Measurements from ENCODE around the gene SLC8A2. TPM values are rescaled to one million over a fixed set of nuclear protein-coding genes. Genes with fewer than 3 reads are reported as not detected.

Gene SLC8A2
- total and polyA plus RNA-seq, 10 of the 15 experiments (the other 5 are each of a cell fraction or from before 2014, with no cell fraction given) = not detected

GRCh38 chr19:47483800-47484690 is 12.4 kb upstream of the SLC8A2 start, which contains the start of gene KPTN (continued):
- TF ChIP-seq ZBTB4 (CRISPR knock-in tag; IDR thresholded peaks at IDR 0.05) = no peak
- TF ChIP-seq SRF (IDR thresholded peaks at IDR 0.05; ENCODE audit: low read depth in 2 of 2, low read length in 2 of 2) = peak in 1 of 2 experiments; percentile 91; a peak in 2 of 4 replicates
- no peak for TF ChIP-seq BCLAF1 (IDR thresholded peaks at IDR 0.05)
- peak; percentile 52; the same call in 2 of the 3 replicates for TF ChIP-seq POU2F2 (IDR thresholded peaks at IDR 0.05; ENCODE audit: borderline replicate concordance, low read depth, low read length)
- no peak for TF ChIP-seq WRNIP1 (IDR thresholded peaks at IDR 0.05; ENCODE audit: borderline replicate concordance, low read depth, low read length)
- TF ChIP-seq EZH2 (IDR thresholded peaks at IDR 0.05; ENCODE audit: borderline replicate concordance, control insufficient read depth, low read depth, low read length) = no peak
- TF ChIP-seq NFXL1 (IDR thresholded peaks at IDR 0.05; ENCODE audit: borderline replicate concordance) = no peak
- no peak for TF ChIP-seq HDAC6 (IDR thresholded peaks at IDR 0.05; ENCODE audit: unreplicated experiment)
- peak; percentile 56; the same call in 1 of the 2 replicates for TF ChIP-seq LARP7 (IDR thresholded peaks at IDR 0.05)
- peak; percentile 69 for TF ChIP-seq E4F1 (IDR thresholded peaks at IDR 0.05; ENCODE audit: borderline replicate concordance, partially characterized antibody)
- no peak for TF ChIP-seq ELK1 (IDR thresholded peaks at IDR 0.05; ENCODE audit: low read depth, low read length)
- no peak for TF ChIP-seq REST (IDR thresholded peaks at IDR 0.05; ENCODE audit: low read depth, low read length)
- peak; percentile 100 for TF ChIP-seq CREM (IDR thresholded peaks at IDR 0.05; ENCODE audit: low read depth)
- TF ChIP-seq CHD4 (IDR thresholded peaks at IDR 0.05) = no peak
